RPMI8226 (cell line): ENCODE measurements around the gene PTAFR.

ENCODE experiments used
- DNase-seq: peaks from one replicate; pipeline ENCODE4 v3.0.0-alpha.2; 2015

Gene PTAFR

GRCh38 chr1:28176492-28177470 lies at the start of gene PTAFR:
Gene PTAFR (minus strand): TSS chr1:28176690. CDS start chr1:28151021, 25,669 bp downstream.
- peak; percentile 32 for DNase-seq

GRCh38 chr1:28213315-28213714 lies 36.8 kb upstream of the PTAFR start:
- no peak for DNase-seq

GRCh38 chr1:28209700-28210099 lies 33.2 kb upstream of the PTAFR start:
- no peak for DNase-seq

- peak; percentile 70 for DNase-seq
Measured at GRCh38 chr1:28208818-28209441, 32.4 kb upstream of the PTAFR start.

GRCh38 chr1:28205243-28205642 lies 28.8 kb upstream of the PTAFR start:
- DNase-seq: no peak

- no peak for DNase-seq
Measured at GRCh38 chr1:28200234-28200873, 23.9 kb upstream of the PTAFR start.

- no peak for DNase-seq
Measured at GRCh38 chr1:28199328-28200233, 23.1 kb upstream of the PTAFR start.

- no peak for DNase-seq
Measured at GRCh38 chr1:28197682-28198415, 21.4 kb upstream of the PTAFR start.

- DNase-seq: no peak
Measured at GRCh38 chr1:28196330-28196729, 19.8 kb upstream of the PTAFR start.

- DNase-seq: no peak
Measured at GRCh38 chr1:28195780-28196179, 19.3 kb upstream of the PTAFR start.

- DNase-seq: no peak
Measured at GRCh38 chr1:28194326-28195035, 18.0 kb upstream of the PTAFR start.

- no peak for DNase-seq
Measured at GRCh38 chr1:28193701-28194161, 17.2 kb upstream of the PTAFR start.

GRCh38 chr1:28190996-28191645 lies 14.6 kb upstream of the PTAFR start:
- no peak for DNase-seq

- peak; percentile 20 for DNase-seq
Measured at GRCh38 chr1:28190337-28190979, 14.0 kb upstream of the PTAFR start.

- DNase-seq: no peak
Measured at GRCh38 chr1:28185071-28185470, 8.6 kb upstream of the PTAFR start.

GRCh38 chr1:28180306-28181305 lies 4.1 kb upstream of the PTAFR start:
- no peak for DNase-seq

- DNase-seq: no peak
Measured at GRCh38 chr1:28178690-28179485, 2.4 kb upstream of the PTAFR start.
